Sigmoid colon (tissue), 3 donors: ENCODE results near the gene HIBCH.

ENCODE experiments used
- CTCF ChIP-seq, 4 experiments: fragments of 450-650 bp in 3 of 4; fragments of 200-600 bp in 1 of 4; IDR thresholded peaks; one replicate each; pipeline ENCODE4 v1.5.1; 2016 to 2019; ENCODE audit warnings: antibody characterized with exemption in 4 of 4, mild to moderate bottlenecking in 3 of 4, moderate library complexity in 2 of 4
- POLR2A ChIP-seq, 2 donors: fragments of 450-650 bp; IDR thresholded peaks; one replicate each; pipeline ENCODE4 v1.6.1; 2016; ENCODE audit warnings: antibody characterized with exemption in 2 of 2, mild to moderate bottlenecking in 2 of 2, moderate library complexity in 2 of 2

GRCh38 chr2:190311893-190312634 lies 7.6 kb downstream of the HIBCH start:
- no peak for TF ChIP-seq POLR2A (IDR thresholded peaks at IDR 0.05)
- no peak for TF ChIP-seq CTCF (IDR thresholded peaks at IDR 0.05)
